COLO829 (cell line): Measurements from ENCODE around the gene NPTXR.

Experiments used
- DNase-seq: peaks from one replicate; pipeline ENCODE4 v3.0.0; 2012; ENCODE audit warnings: low spot score

NPTXR gene

DNA sequence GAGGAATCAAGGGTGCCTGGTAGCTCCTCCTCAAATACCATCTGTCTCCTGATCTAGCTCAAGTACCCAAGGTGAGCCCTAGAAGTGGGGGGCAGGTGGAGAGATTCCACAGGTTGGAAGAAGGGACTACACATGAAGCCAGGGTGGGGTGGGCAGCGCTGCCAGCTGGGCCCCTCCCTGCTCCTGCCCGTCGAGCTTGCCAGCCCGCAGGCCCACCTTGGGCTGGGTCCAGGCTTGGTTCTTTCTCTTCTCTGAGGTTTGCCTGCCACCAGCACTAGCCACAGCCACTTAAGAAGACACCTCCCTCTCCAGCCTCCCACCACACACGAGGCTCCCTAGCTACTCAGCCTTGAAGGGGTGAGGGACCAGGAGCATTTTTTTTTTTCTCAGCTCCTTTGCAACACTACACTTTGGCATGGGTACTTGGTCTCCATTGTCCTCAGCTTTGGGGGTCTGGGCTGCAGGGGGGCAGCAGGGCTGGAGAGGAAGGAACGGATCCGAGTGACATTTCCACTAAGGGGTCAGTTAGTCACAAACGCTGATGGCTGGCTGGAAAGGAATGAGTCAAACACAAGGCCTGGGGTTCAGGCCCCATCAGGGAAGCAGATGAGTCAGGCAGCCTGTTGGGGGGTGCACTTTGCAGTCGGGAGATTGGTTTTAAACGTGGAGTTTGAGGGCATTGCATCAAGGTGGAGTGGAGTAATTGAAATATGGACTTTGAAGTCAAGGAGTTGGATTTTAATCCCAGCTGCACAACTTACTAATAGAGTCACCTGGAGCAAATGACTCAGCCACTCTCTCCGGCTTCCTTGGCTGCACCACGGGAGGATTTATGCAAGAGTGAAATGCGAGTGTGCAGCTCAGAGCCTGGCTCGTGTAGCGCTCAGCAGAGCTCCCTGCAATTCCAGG is 7.4 kb upstream of the NPTXR start:
- no peak for DNase-seq

DNA sequence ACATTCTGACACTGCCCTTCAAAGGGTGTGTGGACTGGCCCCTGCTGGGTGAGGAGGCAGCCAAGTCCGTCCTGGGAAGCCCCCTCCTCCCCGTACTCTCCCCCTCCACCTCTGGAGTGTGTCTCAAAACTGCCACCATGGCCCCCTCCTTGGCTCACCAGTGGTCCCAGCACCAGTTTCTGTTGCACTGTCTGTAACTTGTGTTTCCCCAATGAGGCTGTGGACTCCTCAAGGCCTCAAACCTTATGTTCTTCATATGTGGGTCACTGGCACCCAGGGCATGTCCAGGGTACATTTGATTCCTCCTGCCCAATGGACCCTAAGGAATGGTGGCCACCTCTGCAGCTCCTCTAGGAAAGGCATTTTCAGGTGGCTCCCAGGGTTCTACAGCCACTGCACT is 6.6 kb upstream of the NPTXR start:
- DNase-seq, result no peak

DNA sequence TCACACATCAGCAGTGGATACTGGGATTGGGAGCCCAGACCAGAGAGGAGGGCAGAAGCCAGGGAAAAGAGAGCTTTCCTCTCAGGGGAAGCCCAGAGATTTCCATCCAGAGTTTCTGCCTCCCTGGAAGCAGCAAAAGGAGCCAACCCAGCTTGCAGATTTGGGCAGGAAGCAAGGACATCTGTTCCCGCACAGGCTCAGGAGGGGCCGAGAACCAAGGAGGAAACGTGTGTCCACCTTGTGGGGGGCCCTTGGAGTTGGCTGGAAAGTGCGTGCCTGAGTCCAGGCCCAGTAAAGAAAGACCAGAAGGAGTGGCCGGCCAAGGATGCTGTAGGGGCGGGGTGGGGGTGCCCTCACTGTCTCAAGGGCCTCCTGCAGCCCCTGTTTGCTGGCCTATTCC is 6.0 kb upstream of the NPTXR start:
- DNase-seq, result no peak

DNA sequence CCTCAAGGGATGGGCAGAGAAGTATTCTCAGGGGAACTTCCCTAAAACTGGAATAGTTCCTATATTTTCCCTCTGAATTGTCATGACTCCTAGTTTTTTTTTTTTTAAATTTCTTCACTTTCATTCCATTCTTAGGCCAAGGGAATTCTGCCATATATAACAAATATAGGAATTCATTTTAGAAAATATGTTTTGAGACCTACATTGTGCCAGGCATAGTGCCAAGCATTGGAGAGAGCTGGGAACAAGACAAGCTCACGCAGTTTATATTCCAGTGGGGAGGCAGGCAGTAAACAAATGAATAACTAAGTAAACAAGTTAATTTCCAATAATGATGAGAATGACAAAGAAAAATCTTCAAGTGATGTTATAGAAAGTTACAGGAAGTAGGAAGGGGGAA is 2.6 kb upstream of the NPTXR start:
- no peak for DNase-seq

DNA sequence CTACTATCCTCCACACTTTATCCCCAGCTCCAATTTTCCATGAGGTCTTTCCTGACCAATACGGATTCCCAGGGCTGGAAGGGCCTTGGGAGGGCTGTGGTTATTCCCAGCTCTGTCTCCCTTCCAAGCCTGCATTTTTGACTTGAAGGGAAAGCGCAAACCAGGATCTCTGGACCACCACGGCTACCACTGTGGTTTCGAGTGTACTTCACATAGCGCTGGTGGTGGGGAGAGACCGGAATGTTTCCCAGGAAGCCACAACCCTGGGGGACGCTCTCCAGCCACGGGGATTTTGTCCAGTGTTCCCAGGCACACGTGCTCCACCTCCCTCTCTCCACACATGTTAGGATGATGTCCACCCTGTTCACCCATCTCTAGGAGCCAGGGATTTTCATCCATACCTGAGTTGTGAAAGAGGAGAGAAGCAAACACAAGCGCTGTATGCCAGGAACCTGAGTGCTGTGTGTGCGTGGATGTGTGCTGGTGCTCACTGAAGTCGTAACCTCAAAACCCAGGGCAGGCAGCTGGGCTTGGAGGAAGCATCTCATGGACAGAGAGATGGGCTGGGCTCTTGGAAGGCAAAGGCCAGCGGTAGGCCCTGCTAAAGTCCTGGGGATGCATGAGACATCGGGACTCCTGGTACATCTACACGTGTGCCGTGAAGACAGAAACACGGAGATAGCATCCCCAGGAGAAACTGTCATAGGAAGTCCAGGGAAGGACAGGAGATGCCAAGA is 1.3 kb upstream of the NPTXR start:
- no peak for DNase-seq

DNA sequence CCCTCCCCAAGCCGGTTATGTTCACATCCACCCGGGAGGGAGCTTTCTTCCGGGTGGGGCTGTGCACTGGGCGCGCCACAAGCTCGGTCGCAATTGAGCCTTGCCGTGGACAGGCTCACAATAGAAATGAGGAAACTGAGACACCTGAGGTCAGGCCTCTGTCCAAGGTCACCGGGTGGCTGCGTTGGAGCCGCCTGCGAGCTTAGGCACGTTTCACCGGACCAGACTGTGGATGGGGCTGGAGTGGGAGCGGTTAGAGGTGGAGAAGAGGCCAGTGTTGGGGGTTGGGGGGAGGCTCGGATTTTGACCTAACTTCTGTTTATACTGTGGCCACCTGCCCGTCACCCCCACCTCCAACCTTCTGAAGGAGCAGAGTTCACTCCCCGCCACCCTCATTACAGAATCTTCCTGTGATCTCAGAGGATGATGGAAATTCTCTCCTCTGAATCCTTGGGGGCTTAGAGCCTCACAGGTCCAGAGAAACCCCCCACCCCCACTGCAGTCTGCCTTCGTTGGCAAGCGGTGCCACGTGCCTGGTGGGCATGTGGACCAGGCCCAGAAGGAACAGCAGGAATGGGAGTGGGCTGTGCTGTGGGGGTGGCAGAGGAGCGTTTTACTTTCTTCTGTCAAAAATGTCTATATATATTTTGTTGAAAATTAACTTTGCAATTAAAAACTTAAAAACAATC is 631 bp upstream of the NPTXR start:
- DNase-seq, result no peak

DNA sequence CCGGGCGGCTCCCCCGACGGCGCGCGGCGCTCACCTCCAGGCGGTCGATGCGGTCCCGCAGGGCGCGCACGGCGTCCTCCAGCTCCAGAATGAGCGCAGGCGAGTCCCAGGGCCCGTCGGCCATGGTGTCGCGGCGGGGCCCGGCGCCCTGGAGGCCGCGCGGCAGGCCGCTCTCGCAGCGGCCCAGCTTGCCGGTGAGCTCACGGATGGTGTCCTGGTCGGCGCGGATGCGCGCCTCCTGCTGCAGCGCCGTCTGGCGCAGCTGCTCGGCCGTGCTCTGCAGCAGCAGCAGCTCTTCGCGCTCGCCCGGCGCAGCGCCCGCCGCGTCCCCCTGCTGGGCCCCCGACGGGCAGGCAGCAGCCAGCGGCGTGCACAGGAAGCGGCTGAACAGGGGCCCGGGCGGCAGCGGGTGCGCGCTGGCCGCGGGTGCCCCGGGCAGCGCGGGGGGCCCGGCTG is 599 bp downstream of the NPTXR start:
- no peak for DNase-seq

DNA sequence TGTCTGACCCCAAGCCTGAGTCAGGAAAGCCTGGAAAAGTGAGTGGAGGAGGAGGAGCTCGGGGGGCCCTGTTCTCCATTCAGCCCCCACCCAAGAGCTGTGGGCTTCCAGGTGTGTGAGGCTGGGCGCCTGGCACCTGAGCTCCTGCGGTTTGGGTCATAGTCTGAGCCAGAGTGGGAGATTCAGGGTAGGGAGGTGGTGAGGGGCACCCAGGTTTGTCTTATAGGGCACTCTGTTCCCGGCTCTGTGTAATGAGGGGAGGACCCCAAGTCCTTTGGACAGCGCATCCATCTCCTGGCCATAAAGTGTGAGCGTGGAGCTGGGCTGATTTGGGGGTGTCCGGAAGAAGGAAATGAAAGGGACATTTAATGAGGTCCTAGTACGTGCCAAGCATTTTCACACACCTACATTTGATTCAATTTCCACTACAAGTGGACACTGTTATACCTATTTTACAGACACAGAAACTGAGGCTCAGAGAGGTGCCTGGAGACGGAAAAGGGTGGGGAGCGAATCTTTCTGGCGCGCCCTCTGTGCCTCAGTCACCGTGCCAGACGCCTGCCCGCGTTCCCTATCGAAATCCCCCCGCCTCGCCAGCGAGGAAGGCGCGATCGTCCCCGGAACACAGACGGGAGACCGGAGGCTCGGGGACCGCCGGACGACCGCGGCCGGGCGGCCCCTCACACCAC is 1.2 kb downstream of the NPTXR start:
- no peak for DNase-seq

DNA sequence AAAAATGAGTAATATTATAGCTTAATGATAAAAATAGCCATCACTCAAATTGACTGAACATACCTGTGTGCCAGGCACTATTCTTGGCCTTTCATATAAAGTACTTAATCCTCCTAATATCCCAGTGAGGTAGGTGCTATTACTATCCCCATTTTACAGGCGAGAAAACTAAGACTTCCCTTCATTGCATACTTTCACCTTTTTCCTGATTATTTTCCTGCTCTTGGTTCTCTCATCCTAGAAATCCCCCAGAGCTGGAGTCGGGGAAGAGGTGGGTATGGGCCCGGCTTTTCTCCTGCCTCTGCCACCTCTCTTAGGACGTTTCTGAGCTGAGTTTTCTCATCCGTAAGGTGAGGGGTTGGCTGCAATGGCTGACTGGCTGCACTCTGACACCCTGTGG is 2.2 kb downstream of the NPTXR start:
- DNase-seq, result no peak

DNA sequence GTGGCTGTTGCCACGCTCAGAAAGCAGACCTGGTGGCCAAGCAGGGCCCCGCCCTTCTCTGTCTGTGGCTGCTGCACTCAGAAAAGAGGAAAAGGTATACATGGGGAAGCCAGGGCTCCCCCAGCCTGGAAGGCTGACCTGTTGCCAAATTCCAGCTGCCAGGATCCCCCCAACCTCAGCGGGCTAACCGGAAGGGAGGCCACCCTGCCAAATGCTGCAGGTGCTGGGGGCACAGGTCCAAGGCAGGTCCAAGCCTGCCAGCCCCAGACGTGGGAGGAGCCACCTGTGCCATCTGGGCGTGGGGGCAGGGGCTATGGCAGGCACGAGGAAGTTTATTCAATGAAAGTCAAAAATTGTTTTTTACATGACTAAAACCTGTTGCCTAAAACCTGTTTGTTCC is 2.6 kb downstream of the NPTXR start:
- DNase-seq, result no peak

DNA sequence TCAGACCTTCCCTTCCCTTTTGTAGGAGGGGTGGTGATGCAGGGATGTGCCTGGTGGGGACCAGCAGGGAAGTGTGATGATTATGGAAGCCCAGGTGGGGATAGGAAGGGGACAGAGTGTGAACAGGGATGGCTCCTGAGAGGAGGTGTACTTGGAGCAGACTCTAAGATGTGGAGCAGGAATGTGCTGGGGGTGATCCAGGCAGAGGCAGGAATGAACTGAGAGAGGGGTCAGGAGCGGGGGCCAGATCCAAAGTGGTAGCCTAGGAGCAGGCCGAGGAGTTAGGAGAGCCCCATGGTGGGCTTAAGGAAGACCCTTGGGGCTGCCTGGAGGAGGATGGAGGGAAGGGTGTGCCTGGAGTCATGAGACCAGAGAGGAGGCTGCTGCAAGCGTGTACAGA is 3.7 kb downstream of the NPTXR start:
- no peak for DNase-seq

DNA sequence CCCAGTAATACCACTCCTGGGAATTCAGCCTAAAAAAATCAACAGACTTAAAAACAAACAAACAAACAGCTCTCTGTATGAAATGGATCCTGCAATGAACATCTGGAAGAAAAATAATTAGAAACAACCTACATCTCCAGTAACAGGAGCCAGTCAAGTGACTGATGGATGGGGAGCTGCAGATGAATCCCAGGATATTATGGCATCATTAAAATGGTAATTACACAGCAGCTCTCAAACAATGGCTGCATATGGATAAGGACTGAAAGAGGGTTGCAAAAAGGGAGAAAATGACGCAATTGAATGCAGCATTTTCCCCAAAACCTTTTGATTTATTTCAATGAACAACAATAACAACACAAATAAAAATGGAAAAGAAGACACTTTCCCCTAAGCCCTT is 4.1 kb downstream of the NPTXR start:
- no peak for DNase-seq

DNA sequence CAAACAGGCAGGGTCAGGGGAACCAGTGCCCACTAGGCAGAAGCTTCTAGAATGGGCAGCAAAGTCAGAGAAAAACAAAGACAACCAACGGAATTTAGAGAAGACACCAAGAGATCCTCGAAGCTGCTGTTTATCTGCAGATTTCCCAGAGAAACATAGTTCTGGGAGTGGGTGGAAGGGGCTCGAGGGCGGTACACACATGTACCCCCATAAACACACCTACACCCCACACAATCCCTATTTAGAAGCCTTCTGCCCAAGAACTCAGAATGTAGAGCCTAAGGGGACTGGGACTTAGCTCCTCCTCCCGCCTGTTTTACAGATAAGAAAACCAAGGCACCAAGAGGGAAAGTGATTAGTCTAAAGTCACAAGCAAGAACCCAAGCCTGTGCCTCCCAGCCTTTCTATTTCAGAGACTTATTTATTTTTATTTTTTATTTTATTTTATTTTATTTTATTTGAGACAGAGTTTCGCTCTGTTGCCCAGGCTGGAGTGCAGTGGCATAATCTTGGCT is 6.4 kb downstream of the NPTXR start:
- no peak for DNase-seq

DNA sequence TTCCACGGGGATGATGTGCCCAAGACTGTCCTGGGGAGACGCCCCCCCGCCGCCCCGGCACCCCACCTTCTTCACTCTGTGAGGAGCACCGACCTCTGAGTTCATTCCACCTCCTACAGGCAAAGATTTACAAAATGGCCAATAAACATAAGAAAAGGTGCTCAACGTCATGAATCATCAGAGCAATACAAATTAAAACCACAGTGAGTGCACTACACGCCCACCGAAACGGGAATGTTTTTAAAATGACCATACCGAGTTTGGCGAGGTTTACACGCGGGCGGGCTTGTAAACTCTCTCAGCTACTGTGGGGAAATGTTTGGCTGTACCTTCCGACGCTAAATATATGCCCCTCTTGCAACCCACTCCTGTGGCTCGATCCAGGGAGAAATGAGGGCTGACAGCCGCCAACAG is 7.9 kb downstream of the NPTXR start:
- peak; percentile 23 for DNase-seq

DNA sequence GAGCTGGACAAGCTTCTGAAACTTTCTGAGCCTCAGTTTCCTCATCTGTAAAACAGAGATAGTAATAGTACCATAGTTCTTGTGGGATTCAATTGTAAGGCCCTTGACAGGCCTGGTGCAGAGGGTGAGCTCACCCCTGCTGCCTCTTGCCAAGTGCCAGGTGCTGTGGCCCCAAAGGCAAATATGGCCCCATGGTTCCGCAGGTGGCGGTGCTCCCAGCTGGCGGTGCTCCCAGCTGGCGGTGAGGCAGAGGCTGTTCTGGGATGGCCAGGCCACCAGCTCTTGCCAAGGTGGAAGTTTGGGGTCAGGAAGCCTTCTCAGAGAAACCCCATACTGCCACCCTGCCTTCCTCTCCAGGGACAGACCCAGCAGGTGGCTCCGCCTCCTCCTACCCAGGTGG is 8.8 kb downstream of the NPTXR start:
- DNase-seq, result no peak

DNA sequence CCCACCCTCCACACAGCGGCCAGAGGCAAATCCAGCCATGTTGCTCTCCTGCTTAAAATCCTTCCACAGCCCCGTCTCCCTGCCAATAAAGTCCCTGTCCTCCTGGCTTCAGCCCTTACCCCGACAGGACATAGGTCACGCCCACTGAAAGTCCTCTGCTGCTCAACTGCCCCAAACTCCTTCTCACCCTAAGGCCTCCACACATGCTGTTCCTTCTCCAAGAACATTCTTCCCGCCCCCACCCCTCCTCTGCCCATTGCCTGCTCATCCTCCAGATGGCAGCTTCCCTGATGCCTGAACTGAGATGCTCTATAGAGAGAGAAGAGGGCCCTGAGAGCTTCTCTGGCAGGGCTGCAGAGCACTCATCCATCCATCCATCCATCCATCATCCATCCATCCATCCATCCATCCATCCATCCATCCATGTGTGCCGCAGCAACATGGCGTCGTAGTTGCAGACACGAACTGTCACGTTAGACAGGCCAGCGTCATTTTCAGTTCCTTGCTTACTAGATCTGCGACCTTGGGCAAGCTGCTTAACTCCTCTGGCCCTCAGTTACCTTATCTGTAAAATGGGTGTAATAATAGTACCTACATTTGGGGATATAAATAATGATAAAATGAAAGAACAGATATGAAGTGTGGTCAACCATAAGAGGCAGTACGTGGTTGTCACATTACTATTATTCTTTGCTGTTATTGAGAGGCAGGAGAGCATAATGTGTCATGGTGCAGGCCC is 9.4 kb downstream of the NPTXR start:
- no peak for DNase-seq

DNA sequence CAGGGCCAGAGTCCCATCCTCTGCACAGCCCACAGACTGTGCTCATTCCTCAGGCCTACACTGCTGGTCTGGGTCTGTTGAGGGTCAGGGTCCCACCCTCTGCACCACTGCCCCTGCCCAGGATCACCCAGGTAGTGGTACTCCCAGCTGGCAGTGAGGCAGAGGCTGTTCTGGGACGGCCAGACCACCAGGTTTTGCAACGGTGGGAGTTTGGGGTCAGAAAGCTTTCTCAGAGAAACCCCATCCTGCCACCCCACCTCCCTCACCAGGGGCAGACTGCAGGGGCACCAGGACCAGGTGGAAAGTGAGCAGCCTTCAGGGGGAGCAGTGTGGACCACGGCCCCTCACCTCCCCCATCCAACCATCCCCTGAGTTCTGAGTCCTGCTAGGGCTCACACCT is 10.8 kb downstream of the NPTXR start:
- DNase-seq, result no peak

DNA sequence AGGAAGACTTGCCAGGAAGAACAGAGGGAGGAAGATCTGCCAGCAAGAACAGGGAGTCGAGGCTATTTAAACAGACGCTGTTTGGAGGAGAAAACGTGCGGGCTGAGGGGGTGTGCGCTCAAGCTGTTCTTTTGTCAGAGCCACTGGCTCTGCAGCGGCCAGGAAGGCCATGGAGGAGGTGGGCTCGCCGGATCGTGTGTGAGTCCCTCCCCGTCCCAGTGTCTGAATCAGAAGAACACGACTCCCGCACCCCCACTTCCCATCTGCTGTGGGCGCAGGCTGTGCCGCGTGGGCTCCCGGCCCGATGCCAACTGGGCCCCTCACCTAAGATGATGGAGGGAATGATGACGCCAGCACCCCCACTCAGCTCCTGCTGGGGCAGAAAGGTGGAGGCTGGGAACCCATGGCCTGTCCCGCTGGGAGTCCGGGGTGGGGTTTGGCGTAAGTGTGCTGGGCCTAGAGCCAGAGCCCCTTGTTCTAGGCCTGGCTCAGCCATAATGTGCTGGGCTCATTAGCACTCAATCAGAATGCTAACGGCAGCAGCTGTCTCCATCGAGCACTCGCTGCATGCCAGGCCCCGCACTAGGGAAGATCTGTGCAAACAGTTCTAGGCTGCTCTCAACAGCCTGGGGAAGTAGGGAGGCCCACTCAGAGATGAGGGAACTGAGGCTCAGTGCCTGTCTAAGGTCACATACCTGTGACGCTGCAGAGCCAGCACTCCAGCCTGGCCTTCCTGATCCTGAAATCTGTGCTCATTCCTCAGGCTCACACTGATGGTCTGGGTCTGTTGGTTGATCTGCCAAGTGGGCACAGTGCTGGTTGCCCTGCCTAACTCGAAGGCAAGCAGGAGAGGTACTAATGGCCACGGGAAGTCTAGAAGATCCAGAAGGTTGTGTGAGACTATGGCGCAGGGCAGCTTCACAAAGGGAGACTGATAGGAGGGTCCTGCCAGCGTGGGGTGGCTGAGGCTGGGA is 11.5 kb downstream of the NPTXR start:
- no peak for DNase-seq

DNA sequence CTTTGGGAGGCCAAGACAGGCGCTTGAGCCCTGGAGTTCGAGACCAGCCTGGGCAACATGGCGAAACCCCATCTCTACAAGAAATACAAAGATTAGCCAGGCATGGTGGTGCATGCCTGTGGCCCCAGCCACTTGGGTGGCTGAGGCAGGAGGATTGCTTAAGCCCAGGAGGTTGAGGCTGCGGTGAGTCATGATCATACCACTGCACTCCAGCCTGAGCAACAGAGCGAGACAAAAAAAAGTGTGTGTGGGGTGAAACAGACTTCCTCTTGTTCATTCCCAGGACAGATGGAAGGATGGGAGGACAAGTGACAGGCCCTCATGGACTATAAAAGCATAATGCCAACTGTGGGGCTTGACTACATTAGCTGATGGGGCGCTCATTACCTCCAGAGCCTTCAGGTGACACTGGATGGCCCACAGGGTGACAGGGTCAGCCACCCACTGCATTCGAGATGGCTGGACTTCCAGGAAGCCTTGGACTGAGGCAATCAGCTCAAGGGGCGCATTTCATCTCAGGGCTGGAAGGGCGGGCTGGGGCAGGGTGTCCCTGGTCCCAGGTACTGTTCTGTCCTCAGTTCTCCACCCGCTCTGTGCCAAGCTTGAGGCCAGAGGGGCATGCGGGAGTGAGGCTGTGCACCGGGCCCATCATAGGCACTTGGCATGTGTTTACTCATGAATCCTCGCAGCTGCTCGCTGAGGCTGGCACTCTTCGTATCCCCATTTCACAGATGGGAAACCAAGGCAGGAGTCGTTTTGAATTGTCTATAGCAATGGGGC is 12.5 kb downstream of the NPTXR start:
- peak; percentile 74 for DNase-seq

DNA sequence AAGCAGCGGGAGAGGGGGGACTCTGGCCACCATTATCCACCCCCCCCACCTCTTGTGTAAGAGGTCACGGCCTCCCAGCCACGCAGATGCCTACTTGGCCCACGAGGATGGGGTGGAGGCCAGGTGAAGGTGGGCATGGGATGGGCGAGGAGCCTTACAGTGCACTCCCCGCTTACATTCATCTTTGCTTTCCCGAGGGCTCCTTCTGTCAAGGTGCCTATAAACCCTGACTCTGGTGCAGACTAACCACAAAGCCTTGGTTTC is 13.1 kb downstream of the NPTXR start:
- DNase-seq, result no peak
